Retinal pigment epithelial cell (primary cell): ENCODE results near the gene BOC.
A peak's percentile ranks its signal among the peaks of the same experiment; 100 is the strongest.

Experiments used
- DNase-seq: peaks from one replicate; pipeline ENCODE4 v3.0.0-alpha.2; 2010; ENCODE audit warnings: low read depth
- H3K4me3 ChIP-seq: 2 replicates; pipeline ENCODE4 v1.5.1; 2011; ENCODE audit warnings: mild to moderate bottlenecking, low read length, control low read depth, moderate library complexity
- TF ChIP-seq, protein P1 (sequence below): conservative IDR thresholded peaks from 2 replicates; pipeline ENCODE4 v1.5.1; 2011; ENCODE audit warnings: low read depth, low read length, control low read depth, inconsistent platforms

Gene BOC

GRCh38 chr3:113212150-113212843 is 940 bp downstream of the BOC start:
- TF ChIP-seq, protein P1, sequence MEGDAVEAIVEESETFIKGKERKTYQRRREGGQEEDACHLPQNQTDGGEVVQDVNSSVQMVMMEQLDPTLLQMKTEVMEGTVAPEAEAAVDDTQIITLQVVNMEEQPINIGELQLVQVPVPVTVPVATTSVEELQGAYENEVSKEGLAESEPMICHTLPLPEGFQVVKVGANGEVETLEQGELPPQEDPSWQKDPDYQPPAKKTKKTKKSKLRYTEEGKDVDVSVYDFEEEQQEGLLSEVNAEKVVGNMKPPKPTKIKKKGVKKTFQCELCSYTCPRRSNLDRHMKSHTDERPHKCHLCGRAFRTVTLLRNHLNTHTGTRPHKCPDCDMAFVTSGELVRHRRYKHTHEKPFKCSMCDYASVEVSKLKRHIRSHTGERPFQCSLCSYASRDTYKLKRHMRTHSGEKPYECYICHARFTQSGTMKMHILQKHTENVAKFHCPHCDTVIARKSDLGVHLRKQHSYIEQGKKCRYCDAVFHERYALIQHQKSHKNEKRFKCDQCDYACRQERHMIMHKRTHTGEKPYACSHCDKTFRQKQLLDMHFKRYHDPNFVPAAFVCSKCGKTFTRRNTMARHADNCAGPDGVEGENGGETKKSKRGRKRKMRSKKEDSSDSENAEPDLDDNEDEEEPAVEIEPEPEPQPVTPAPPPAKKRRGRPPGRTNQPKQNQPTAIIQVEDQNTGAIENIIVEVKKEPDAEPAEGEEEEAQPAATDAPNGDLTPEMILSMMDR: no peak
- no peak for DNase-seq
- peak overlapping the region; percentile 75 for H3K4me3 ChIP-seq

- TF ChIP-seq, protein P1: no peak
- H3K4me3 ChIP-seq: peak overlapping the region; percentile 75
- DNase-seq: no peak
Measured at GRCh38 chr3:113212844-113213375, 1.6 kb downstream of the BOC start.

- no peak overlapping the region for H3K4me3 ChIP-seq
- no peak for DNase-seq
- TF ChIP-seq, protein P1: no peak
Measured at GRCh38 chr3:113213896-113214587, 2.7 kb downstream of the BOC start.

GRCh38 chr3:113214917-113215595 is 3.7 kb downstream of the BOC start:
- TF ChIP-seq, protein P1: no peak

DNA sequence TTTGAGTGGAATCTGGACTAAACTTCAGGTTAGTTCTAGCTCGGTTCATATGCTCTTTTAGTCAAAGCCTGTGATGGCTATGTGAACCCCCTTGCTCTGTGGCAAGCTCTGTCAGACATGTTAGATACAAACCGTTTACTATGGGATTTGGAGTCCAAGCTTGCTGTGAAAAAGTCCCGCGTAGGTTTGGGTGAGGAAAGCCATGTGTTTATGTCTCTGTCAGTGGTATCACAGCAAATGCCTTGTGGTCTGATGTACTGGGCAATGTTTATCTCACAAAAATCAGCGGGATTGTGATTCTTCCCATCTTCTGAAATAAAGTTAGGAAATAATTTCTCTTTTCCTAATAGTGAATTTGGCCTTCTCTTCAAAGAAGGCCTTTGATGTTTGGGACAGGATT is 5.0 kb downstream of the BOC start:
- TF ChIP-seq, protein P1: no peak
- no peak overlapping the region for H3K4me3 ChIP-seq

More at GRCh38 chr3:113214917-113215595, 3.7 kb downstream of the BOC start:
- no peak for DNase-seq
- H3K4me3 ChIP-seq: no peak overlapping the region

DNA sequence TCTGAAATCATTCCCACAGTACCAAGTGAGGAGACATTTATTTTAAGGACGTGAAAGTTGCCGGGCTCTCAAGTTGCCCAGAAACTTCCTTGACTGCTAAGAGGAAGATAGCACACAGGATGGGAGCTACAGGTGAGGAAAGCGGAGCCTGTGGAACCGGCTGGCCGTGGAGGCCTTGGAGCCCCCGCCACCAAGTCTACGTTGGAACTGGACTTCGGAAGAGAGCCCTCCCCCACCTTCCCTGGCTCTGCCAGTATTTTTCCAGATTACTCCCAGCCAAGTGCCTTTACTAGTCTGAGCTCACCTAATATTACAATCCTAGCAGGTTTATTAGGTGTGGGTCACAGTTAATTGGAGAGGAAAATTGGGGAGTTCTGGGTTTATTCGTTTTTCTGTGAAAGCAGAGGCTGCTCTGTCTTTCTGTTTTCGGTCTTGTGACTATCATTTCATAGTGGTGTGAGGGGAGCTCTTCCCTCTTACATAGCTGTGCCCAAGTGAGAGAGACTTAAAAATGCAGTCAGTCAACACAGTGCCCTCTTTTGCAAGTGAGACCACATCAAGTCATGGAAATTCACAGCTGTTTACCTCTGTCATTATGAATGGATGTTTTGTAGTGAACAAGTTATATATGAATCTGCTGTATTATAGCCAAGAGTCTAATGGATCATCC is 6.8 kb downstream of the BOC start:
- TF ChIP-seq, protein P1: no peak
- no peak overlapping the region for H3K4me3 ChIP-seq
- no peak for DNase-seq

More for the DNA sequence above, 5.0 kb downstream of the BOC start:
- DNase-seq: no peak
